CD4-positive, alpha-beta T cell treated with Interleukin-4 for 4 hours (primary cell): ENCODE measurements around the gene CPNE5.
A peak's percentile ranks its signal among the peaks of the same experiment; 100 is the strongest.

Experiments used
- DNase-seq: peaks from one replicate; pipeline ENCODE4 v3.0.0-alpha.2; 2020

CPNE5 gene

GRCh38 chr6:36787210-36787609, 52.0 kb downstream of the CPNE5 start:
- no peak for DNase-seq

GRCh38 chr6:36786055-36786675, 53.1 kb downstream of the CPNE5 start:
- DNase-seq: no peak

- no peak for DNase-seq
These were observed 54.9 kb downstream of the CPNE5 start for GRCh38 chr6:36784376-36784636.

GRCh38 chr6:36783603-36784375, 55.5 kb downstream of the CPNE5 start:
- DNase-seq: no peak

GRCh38 chr6:36781669-36782068, 57.6 kb downstream of the CPNE5 start:
- no peak for DNase-seq

GRCh38 chr6:36780442-36781177, 58.6 kb downstream of the CPNE5 start:
- DNase-seq: no peak

- DNase-seq: no peak
These were observed 60.0 kb downstream of the CPNE5 start for GRCh38 chr6:36779227-36779626.

GRCh38 chr6:36777801-36778200, 61.4 kb downstream of the CPNE5 start:
- DNase-seq: no peak

GRCh38 chr6:36776167-36776566, 63.1 kb downstream of the CPNE5 start:
- DNase-seq: no peak

GRCh38 chr6:36774331-36774730, 64.9 kb downstream of the CPNE5 start:
- no peak for DNase-seq

- no peak for DNase-seq
These were observed 66.8 kb downstream of the CPNE5 start for GRCh38 chr6:36772397-36772796.

GRCh38 chr6:36771145-36771544, 68.1 kb downstream of the CPNE5 start:
- DNase-seq: no peak

- DNase-seq: peak; percentile 25
These were observed 69.4 kb downstream of the CPNE5 start for GRCh38 chr6:36769676-36770499.

GRCh38 chr6:36769183-36769675, 70.0 kb downstream of the CPNE5 start:
- no peak for DNase-seq

- DNase-seq: no peak
These were observed 72.8 kb downstream of the CPNE5 start for GRCh38 chr6:36766399-36766945.

- peak; percentile 75 for DNase-seq
These were observed 73.4 kb downstream of the CPNE5 start for GRCh38 chr6:36765594-36766398.

GRCh38 chr6:36765190-36765589, 74.1 kb downstream of the CPNE5 start:
- DNase-seq: no peak

- DNase-seq: no peak
These were observed 77.1 kb downstream of the CPNE5 start for GRCh38 chr6:36762123-36762522.

- no peak for DNase-seq
These were observed 78.4 kb downstream of the CPNE5 start for GRCh38 chr6:36760685-36761435.

- DNase-seq: peak; percentile 75
These were observed 80.0 kb downstream of the CPNE5 start for GRCh38 chr6:36759148-36759759.
